Measurements from ENCODE around the gene UXS1.

Gene UXS1

GRCh38 chr2:106073678-106074406 lies 120.3 kb downstream of the UXS1 start:
- no peak for DNase-seq

- no peak for DNase-seq
Observed at GRCh38 chr2:106070181-106070580, 123.9 kb downstream of the UXS1 start.

GRCh38 chr2:106068451-106068850 lies 125.7 kb downstream of the UXS1 start:
- no peak for DNase-seq

- DNase-seq = no peak
Observed at GRCh38 chr2:106065983-106066820, 127.9 kb downstream of the UXS1 start.

- no peak for DNase-seq
Observed at GRCh38 chr2:106065268-106065982, 128.7 kb downstream of the UXS1 start.

GRCh38 chr2:106063181-106063580 lies 130.9 kb downstream of the UXS1 start:
- no peak for DNase-seq

- no peak for DNase-seq
Observed at GRCh38 chr2:106062627-106063026, 131.5 kb downstream of the UXS1 start.

- no peak for DNase-seq
Observed at GRCh38 chr2:106061611-106062349, 132.3 kb downstream of the UXS1 start.

- no peak for DNase-seq
Observed at GRCh38 chr2:106059416-106060065, 134.6 kb downstream of the UXS1 start.

- DNase-seq = no peak
Observed at GRCh38 chr2:106058469-106059137, 135.5 kb downstream of the UXS1 start.

- DNase-seq = peak in 1 of 2 experiments; percentile 18
Observed at GRCh38 chr2:106057206-106057605, 136.9 kb downstream of the UXS1 start.

- no peak for DNase-seq
Observed at GRCh38 chr2:106054880-106055655, 139.0 kb downstream of the UXS1 start.

GRCh38 chr2:106054321-106054720 lies 139.8 kb downstream of the UXS1 start:
- no peak for DNase-seq

GRCh38 chr2:106053581-106053980 lies 140.5 kb downstream of the UXS1 start:
- DNase-seq = no peak

GRCh38 chr2:106053116-106053515 lies 141.0 kb downstream of the UXS1 start:
- DNase-seq = no peak

GRCh38 chr2:106044859-106045258 lies 149.2 kb downstream of the UXS1 start:
- DNase-seq = no peak

- no peak for DNase-seq
Observed at GRCh38 chr2:106044021-106044420, 150.1 kb downstream of the UXS1 start.
